ENCODE measurements around the gene SLC37A1.

Gene SLC37A1

DNA sequence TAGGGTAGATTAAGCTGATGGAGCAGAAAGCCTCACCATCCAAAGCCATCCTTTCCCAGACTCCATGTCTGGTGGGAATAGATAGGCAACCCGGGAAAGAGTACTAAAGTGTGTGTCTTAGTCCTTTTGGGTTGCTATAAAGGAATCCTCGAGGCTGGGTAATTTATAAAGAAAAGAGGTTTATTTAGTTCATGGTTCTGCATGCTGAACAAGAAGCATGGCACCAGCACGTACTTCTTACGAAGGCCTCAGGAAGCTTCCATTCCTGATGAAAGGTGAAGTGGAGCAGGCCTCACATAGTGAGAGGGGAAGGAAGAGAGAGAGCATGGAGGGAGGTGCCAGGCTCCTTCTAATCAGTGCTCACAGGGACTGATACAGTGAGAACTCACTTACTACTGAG is 6.2 kb upstream of the SLC37A1 start:
- ATAC-seq (no peak), DNase-seq (no peak)

DNA sequence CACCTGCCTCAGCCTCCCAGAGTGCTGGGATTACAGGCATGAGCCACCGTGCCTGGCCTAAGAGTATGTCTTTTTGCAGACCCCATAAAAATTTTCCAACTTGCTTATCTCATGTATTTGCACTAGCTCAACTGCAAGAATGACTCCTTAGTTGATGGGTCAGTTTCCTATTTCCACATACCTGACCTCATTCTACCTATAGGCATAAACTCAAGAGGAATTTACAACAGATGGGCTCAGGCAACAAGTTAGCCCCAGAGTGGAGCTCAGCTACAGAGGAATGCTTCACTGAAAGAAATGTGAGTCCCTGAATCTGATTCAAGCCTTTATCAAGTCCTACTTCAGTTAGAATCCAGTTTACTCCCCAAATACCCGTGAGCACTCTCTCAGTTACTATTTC is 5.3 kb upstream of the SLC37A1 start:
- ATAC-seq: no peak
- DNase-seq: no peak

GRCh38 chr21:42509244-42509643 is 4.4 kb upstream of the SLC37A1 start:
- no peak for ATAC-seq
- no peak for DNase-seq

DNA sequence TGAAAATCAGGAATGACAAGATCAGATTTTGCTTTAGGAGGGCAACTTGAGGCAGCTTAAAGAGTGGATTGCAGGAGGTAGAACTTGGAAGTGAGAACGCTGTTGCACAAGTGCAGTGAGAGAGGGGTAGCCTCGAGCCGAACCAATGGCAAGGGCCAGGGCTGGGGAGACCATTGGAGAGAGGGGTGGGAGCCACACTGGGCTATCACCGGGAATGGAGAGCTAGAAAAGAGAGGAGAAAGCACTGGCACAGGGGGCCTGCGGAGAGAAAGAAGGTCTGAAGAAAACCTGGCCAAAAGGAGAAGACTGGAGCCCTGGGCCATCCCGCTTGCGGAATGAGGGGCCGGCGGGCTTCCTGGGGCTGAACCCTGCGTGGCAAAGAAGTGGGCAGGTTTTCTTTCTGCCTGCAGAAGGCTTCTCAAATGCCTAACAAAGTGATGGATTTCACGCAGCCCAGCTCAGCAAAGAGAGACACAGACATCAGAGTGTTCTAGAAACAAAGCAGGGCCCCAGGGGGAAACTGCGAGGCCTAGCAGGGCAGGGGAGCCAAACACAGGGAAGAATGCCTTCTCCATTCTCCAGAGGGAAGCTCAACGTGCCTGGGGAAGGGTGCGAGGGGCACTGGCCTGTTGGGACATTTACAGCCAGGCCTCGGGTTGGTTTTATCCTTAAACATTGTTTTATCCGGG is 1.2 kb upstream of the SLC37A1 start:
- ATAC-seq (no peak), DNase-seq (no peak)

DNA sequence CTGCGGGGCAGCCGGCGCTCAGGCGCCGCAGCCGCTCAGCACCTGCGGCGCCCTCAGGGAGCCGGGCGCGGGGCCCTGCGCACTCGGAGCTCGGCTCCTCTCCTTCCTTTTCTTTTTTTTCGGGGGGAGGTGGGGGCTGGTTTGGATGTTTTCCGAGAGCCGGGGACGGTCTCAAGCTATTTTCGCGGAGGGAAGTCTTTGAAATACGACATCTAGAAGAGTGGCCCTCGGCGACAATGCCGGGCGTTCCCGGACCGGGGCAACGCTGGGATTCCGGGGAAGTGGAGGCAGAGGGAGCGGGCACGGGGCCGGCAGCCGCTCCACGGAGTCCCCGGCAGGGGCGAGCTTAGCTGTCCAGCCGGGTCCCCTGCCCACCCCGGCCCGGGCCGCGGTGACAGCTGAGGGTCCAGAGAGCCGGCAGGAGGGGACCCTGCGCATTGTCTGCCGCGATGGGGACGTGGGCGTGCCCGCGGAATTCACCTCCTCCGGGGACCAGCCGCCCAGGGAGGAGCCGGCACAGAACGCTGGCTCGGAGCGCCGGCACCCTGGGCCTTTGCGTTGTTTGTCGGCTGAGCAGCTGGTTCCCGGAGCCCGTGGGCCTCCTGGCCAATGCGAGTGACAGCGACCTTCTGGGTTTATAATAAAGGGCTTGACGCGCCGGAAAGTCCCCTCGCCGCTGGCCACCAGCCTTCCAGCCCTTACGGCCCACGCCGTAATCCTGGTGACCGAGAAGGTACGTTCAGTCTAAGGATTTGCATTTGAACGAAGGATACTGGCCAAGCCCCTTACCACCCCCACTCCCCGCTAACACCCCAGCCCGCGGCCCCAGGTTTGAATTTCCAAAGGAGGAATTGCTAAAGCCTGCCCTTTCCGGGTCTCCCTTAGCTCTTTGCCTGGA is 582 bp downstream of the SLC37A1 start:
- DNase-seq (peak; percentile 74), ATAC-seq (peak; percentile 77)

DNA sequence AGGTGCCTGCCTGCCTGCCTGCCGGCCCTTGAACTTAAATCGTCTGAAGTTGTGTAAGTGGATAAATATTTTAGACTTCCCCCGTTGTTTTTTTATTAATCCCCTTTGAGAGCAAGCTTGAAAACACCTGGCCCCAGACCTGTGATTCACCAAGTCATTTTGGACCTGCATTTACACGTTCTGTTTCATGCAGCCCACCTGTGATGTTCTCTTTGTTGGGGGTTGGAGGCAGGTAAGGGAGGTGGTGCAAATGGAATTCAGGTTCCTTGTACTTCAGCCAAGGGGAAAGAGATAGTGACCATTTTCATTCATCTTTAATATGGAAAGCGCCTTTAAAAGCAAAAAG is 1.2 kb downstream of the SLC37A1 start:
- no peak for ATAC-seq
- no peak for DNase-seq

DNA sequence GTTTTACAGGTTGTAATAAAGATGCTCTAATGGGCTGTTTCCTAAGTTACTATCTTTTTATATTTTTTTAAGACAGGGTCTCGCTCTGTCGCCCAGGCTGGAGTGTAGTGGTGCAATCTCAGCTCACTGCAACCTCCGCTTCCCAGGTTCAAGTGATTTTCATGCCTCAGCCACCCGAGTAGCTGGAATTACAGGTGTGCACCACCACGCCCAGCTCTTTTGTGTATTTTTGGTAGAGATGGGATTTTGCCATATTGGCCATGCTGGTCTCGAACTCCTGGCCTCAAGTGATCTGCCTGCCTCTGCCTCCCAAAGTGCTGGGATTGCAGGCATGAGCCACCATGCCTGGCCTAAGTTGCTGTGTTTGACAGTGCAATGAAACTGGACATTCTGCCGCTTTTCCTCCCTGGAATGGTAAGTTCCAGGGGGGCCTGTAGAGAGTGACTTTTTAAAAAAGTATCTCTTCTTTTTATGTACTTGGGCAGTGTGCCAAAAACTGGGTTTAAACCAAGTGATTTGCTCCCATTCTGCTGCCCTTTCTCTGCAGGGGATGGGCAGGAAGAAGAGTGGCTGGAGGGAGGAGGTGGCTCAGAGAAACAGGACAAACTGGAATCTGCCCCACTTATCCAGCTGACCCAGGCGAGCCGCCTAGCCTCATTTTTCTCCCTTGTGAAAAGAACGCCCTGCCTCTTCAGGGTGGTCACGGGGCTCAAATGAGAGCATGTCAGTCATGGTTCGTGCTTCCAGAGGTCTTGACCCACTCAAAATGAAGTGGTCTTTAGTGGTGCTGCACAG is 2.3 kb downstream of the SLC37A1 start:
- DNase-seq (no peak), ATAC-seq (no peak)

DNA sequence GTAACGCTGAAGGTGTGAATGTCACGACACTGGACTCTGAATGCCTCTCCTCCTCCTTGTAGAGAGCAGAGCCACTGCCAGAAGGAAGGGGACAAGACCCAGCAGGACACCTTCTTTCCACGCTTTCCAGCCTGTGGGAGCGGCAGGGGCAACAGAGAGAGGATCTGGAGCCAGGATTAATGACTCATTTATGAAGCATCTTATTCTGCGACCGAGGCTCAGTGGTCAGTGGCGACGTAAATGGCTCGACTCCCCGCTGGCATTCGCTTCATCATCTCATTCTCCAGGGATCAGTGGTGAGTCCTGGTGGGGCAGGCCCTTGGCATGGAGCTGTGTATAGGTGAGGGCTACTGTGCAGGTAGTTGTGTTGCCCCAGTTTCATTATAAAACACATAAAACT is 4.6 kb downstream of the SLC37A1 start:
- ATAC-seq: no peak
- no peak for DNase-seq

DNA sequence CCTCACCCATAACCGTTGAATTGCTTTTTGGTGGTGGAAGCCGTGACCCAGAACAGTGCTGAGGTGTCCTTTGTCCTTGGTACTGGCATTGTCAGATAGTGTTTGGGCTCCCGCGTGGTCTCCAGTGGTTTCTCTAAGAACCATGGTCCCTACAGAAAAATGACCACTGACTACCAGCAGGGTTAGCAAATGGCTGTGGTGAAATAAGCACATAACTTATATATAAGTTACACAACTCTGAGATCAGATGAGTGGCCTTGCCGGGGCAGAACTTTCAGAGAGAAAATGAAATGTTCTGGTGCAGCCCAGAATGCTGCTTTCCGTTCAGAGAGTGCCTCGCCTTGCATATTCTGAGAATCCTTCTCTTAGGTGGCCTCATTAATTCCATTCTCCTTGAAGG is 5.0 kb downstream of the SLC37A1 start:
- DNase-seq (no peak), ATAC-seq (no peak)

- ATAC-seq: no peak
- DNase-seq: no peak
These were observed 7.1 kb downstream of the SLC37A1 start for GRCh38 chr21:42520628-42521253.

- no peak for ATAC-seq
These were observed 7.7 kb downstream of the SLC37A1 start for GRCh38 chr21:42521384-42521783.

GRCh38 chr21:42521805-42522204 is 8.2 kb downstream of the SLC37A1 start:
- DNase-seq (no peak), ATAC-seq (no peak)

More at GRCh38 chr21:42521384-42521783, 7.7 kb downstream of the SLC37A1 start:
- DNase-seq: no peak

GRCh38 chr21:42522271-42522670 is 8.6 kb downstream of the SLC37A1 start:
- no peak for DNase-seq
- ATAC-seq: no peak

GRCh38 chr21:42522771-42523170 is 9.1 kb downstream of the SLC37A1 start:
- DNase-seq (no peak), ATAC-seq (no peak)

DNA sequence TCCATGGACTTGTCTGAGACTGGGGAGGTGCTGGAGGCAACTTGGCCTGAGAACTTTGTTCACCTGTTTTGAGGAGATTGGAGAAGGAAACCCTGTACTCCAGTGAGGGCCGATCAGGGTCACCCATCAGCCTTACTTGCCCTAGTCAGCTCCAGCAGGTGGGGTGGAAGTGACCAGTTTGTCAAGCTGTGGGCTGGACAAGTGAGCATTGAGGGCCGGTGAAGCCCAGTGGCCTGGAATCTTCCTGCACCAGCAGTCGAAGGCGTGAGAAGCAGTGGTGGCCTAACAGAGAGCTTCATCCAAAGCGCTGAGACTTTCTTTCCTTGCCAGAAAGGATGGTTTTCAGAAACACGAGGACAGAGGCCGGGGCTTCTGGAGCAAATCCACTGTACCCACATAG is 9.6 kb downstream of the SLC37A1 start:
- DNase-seq: no peak

GRCh38 chr21:42523941-42524340 is 10.3 kb downstream of the SLC37A1 start:
- ATAC-seq (no peak), DNase-seq (no peak)

More for the DNA sequence above, 9.6 kb downstream of the SLC37A1 start:
- ATAC-seq: no peak

GRCh38 chr21:42524341-42525028 is 10.8 kb downstream of the SLC37A1 start:
- peak; percentile 76 for DNase-seq

GRCh38 chr21:42525029-42525581 is 11.5 kb downstream of the SLC37A1 start:
- ATAC-seq (no peak), DNase-seq (no peak)

More at GRCh38 chr21:42524341-42525028, 10.8 kb downstream of the SLC37A1 start:
- peak; percentile 60 for ATAC-seq

DNA sequence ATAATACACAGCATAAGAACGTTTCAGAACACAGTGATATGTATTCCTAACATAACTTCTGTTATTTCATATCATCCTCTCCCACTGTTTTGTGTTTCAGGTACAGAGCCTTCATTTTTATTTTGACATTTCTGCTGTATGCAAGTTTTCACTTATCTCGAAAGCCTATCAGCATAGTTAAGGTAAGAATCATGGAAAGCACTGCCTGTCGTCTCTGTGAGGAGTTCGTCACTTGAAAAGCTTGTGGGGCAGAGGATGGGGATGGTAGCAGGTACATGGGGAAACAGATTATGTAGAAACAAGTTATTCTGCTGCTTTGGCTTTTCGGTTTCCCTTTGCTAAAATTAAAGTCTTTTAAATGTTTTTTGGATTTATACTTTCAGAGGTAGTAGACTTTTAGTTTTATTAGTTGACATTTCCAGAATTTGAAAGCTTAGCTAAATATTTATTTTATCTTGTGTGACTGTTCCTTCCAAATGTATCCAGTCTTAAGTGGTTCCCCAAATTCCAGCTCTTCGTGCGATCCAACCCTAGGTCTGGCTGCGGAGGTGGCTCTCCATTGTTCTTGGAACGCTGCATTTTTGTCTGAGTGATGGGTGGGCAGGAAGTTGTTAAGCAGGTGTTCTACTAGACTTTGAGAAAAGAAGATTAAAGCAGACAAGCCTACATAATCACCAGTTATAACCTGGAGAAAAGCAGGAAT is 12.2 kb downstream of the SLC37A1 start:
- ATAC-seq (no peak), DNase-seq (no peak)

- DNase-seq (no peak), ATAC-seq (no peak)
These were observed 12.7 kb downstream of the SLC37A1 start for GRCh38 chr21:42526379-42526727.

DNA sequence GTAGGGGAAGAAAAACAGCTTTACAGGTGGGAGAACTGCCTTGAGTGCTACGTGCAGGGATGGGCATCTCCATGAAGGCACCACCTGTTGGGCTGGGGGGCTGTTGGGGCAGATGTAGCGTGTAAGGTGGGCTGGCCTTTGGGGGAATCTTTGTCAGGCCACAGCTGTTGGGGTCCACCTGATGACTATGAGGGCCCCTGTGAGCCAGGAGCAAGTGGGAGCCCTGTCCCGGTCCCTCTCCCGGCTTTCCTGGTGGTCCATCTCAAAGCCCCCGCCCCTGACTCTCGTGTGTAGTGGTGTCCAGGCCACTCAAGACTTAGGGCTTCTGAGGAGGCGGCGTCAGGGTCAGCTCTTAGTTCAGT is 13.5 kb downstream of the SLC37A1 start:
- no peak for ATAC-seq
- no peak for DNase-seq

All from stimulated activated naive CD8-positive, alpha-beta T cell treated with anti-CD3 and anti-CD28 coated beads, Interleukin-15, Interleukin-2, amounts not matched to agents 100 U/mL and 50 U/mL, for 24 hours (primary cell).